ENCODE measurements around the gene PLA2G4A.

Gene PLA2G4A

GRCh38 chr1:186871784-186872183, 43.0 kb downstream of the PLA2G4A start:
- no peak for TF ChIP-seq CTCF (IDR thresholded peaks at IDR 0.05; ENCODE audit: insufficient read depth, low read length, missing control alignments)
- CTCF ChIA-PET: no interaction called here
- H3K4me3 ChIP-seq (ENCODE audit: low read depth, low read length): no peak overlapping the region
- no peak for DNase-seq (ENCODE audit: low read depth, low spot score)
- POLR2A ChIA-PET: no interaction called here

GRCh38 chr1:186872291-186872690, 43.5 kb downstream of the PLA2G4A start:
- no peak overlapping the region for H3K4me3 ChIP-seq (ENCODE audit: low read depth, low read length)
- no peak for TF ChIP-seq CTCF (IDR thresholded peaks at IDR 0.05; ENCODE audit: insufficient read depth, low read length, missing control alignments)
- POLR2A ChIA-PET: no interaction called here
- no peak for DNase-seq (ENCODE audit: low read depth, low spot score)
- CTCF ChIA-PET: no interaction called here

- H3K4me3 ChIP-seq (ENCODE audit: low read depth, low read length): no peak overlapping the region
- POLR2A ChIA-PET: no interaction called here
- no peak for DNase-seq (ENCODE audit: low read depth, low spot score)
- CTCF ChIA-PET: interaction anchor here (0.8 kb wide), 1 partner anchor 33 kb away, joined by 4 read pairs; no protein-coding TSS in a partner anchor
- TF ChIP-seq CTCF (IDR thresholded peaks at IDR 0.05; ENCODE audit: insufficient read depth, low read length, missing control alignments): no peak
These were observed 44.9 kb downstream of the PLA2G4A start for GRCh38 chr1:186873687-186874086.

GRCh38 chr1:186875896-186876835, 47.4 kb downstream of the PLA2G4A start:
- no peak for TF ChIP-seq CTCF (IDR thresholded peaks at IDR 0.05; ENCODE audit: insufficient read depth, low read length, missing control alignments)
- CTCF ChIA-PET: interaction anchor here (1.0 kb wide), 1 partner anchor 11 kb away, joined by 3 read pairs; no protein-coding TSS in a partner anchor

GRCh38 chr1:186878356-186878755, 49.6 kb downstream of the PLA2G4A start:
- no peak overlapping the region for H3K4me3 ChIP-seq (ENCODE audit: low read depth, low read length)
- POLR2A ChIA-PET: no interaction called here

More at GRCh38 chr1:186875896-186876835, 47.4 kb downstream of the PLA2G4A start:
- DNase-seq (ENCODE audit: low read depth, low spot score): no peak
- H3K4me3 ChIP-seq (ENCODE audit: low read depth, low read length): no peak overlapping the region
- POLR2A ChIA-PET: no interaction called here

More at GRCh38 chr1:186878356-186878755, 49.6 kb downstream of the PLA2G4A start:
- CTCF ChIA-PET: no interaction called here
- no peak for TF ChIP-seq CTCF (IDR thresholded peaks at IDR 0.05; ENCODE audit: insufficient read depth, low read length, missing control alignments)
- DNase-seq (ENCODE audit: low read depth, low spot score): no peak
